Umbilical cord (tissue), 2 donors: ENCODE data around the gene PTPN22. TPM values are rescaled to one million over a fixed set of nuclear protein-coding genes. Genes with fewer than 3 reads are reported as not detected.
A peak's percentile ranks its signal among the peaks of the same experiment; 100 is the strongest.

ENCODE experiments used
- DNase-seq: peaks from one replicate; pipeline ENCODE4 v3.0.0-alpha.2; 2015; ENCODE audit warnings: low spot score
- total RNA-seq: library from RNA; depleted of rRNA; stranded (reverse); fragments of >200 nt; gene quantifications from one replicate; pipeline ENCODE4 v1.2.3, GENCODE V29; 2014; ENCODE audit warnings: low replicate concordance; ENCODE audit not compliant: insufficient read depth

The PTPN22 gene
- total RNA-seq, 1 donor from 2014 or later, result 3.1 TPM

DNA sequence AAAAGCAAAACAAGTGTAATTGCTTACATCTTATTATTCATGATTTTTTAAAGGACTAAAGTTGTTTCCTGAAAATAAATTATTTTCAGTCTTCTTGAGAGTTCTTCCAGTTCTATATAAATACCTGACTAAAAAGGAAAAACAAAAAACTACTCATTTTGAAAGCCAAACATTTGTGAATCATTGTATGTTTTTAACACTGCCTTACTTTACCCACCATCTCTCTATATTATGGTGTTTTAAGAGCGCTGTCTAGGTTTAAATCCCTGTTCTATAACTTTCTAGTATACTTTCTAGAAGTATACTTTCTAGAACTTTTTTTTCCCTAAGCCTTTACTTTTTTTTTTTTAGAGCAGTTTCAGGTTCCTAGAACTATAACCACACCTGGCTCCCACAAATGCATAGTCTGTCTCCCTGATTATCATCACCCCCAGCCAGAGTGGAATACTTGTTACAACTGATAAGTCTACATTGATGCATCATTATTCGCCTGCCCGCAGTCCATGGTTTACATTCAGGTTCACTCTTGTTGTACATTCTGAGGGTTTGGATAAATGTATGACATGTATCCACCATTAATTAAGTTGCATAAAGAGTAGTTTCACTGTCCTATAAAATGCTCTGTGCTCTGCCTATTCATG, 69.0 kb downstream of the PTPN22 start:
- no peak for DNase-seq

DNA sequence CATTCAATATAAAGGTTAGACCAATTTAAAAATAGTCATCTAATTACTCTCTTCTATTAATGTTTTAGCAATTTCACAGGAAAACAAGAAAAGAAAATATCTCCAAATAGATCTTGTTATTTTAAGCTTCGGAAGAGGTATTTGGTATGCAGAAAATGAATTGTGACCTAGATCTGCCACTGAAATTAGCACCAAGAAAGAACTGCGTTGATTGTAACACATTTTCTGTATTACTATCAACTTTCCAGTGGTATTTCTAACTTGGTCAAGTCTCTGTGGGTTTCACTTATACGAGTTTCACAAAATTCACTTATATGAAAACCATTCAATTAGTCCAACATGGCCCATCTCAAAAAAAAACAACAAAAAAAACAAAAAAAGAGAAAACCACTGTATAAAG, 71.0 kb downstream of the PTPN22 start:
- no peak for DNase-seq

- no peak for DNase-seq
Observed at GRCh38 chr1:113797472-113797871, 74.0 kb downstream of the PTPN22 start.

- DNase-seq, result no peak
Observed at GRCh38 chr1:113793878-113794834, 77.4 kb downstream of the PTPN22 start.

DNA sequence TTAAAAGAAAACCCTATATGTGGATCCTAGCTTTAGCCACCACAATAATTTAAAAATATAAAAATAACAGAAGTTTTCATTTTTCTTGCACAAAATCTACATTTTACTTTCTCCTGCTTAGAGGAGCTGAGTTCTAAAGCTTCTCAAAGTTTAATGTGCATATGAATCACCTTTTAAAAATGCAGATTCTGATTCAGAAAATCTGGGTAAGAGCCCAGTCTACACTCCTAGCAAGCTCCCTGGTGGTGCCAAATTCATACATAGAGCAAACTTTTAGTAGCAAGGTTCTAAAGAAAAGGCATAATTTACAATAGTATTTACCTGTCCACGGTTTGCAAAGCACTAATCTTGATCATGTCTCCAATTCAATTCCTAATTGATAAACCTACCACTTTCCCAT, 78.5 kb downstream of the PTPN22 start:
- no peak for DNase-seq

GRCh38 chr1:113792471-113792870, 79.0 kb downstream of the PTPN22 start:
- DNase-seq, result no peak

DNA sequence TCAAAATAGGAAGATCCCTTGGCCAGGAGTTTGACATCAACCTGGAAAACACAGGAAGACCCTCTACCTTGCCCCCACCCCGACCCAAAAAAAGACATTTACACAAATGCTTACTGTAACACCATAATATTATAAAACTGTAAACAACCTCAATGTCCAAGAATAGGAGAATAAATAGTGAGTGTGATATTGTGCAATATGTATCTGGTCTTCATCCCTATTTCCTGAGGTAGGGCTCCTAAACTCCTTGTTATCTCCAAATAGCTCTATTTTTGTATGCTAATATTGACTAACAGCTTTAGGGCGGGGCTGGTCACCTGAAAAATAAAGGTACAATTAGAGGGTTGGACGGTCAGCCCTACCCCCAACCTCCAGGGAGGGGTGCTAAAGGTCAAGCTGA, 82.7 kb downstream of the PTPN22 start:
- no peak for DNase-seq

GRCh38 chr1:113787663-113788062, 83.8 kb downstream of the PTPN22 start:
- DNase-seq, result no peak

DNA sequence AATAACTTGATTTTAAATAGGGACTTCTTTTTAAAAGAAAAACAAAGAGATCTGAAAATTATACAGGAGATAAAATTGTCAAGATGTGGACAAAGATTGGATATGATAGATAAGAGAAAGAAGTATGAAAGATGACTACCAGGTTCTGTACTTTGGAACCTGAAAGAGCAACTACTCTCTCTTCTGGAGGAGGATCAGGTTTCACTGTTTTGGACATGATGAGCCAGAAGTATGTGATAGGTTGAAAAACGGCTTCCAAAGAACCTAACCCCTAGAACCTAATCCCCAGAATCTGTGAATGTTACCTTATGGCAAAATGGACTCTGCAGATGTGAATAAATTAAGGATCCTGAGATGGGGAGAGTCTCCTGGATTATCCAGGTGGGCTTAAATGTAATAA, 85.4 kb downstream of the PTPN22 start:
- DNase-seq, result no peak

DNA sequence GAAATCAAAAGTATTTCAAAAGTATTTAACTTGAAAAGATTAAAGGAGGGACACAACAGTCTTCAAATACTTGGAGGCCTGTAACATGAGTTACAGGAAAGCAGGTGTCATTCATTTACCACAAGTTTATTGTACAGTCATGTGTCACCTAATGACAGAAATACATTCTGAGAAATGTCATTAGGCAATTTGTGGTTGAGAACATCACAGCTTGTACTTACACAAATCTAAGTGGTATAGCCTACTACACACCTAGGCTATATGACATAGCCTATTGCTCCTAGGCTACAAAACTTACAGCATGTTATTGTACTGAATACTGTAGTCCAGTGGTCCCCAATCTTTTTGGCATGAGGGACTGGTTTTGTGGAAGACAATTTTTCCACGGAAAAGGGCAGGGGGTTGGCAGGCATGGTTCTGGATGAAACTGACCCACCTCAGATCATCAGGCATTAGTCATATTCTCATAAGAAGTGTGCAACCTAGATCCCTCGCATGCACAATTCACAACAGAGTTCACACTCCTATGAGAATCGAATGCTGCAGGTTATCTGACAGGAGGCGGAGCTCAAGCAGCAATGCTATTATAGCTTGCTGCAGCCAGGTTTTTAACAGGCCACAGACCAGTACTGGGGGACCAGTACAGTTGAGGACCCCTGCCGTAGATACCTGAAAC, 87.3 kb downstream of the PTPN22 start:
- DNase-seq, result no peak

- peak; percentile 69 for DNase-seq
Observed at GRCh38 chr1:113783254-113784103, 88.0 kb downstream of the PTPN22 start.

DNA sequence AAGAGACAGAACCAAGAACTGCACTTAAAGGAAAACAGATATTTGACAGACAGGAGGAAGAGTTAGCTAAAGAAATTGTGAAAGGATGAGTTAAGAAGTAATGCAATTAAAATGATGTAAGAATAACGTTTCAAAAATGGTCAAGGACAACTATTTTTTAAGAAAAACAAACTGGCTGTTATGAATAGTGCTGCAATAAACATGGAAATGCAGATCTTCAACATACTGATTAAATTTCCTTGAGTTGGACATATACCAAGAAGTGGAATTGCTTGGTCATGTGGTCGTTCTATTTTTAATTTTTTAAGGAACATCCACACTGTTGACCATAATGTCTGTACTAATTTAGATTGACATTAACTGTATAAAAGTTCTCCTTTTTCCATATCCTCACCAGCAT, 89.1 kb downstream of the PTPN22 start:
- no peak for DNase-seq

DNA sequence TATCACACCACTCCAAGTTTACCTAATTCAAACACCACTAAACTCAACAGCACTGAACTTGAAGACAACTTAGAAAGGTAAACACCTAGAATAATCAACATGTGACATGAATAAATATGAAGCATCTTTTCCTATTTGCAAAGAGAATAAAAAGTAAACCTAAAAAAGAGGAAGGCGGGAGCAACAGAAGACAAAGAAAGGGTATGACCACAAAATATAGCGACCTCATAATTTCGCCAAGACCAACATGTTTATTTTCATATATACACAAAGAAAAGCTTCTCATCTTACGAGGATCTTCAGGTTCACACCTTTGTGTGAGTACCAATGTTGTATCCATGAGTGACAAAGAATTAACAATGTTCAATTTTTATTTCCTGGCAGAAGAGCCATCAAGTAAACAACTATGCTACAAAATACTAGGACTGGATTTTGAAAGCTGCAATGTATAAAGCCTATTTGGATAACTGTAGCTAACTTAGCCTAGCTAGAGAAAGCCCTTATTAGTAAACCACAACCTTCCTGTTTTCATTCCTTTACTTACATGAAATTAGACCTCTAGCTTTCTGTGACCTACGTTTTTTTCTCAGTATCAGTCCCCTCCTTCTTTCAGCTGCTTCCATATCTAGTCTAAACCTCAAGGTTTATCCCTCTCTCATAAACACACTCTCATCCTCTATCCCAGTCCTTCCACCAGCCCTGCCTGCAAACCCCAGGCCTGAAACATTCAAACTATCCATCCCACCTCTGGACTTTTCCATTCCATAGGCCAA, 91.0 kb downstream of the PTPN22 start:
- DNase-seq, result no peak

GRCh38 chr1:113779542-113779941, 92.0 kb downstream of the PTPN22 start:
- DNase-seq, result no peak

DNA sequence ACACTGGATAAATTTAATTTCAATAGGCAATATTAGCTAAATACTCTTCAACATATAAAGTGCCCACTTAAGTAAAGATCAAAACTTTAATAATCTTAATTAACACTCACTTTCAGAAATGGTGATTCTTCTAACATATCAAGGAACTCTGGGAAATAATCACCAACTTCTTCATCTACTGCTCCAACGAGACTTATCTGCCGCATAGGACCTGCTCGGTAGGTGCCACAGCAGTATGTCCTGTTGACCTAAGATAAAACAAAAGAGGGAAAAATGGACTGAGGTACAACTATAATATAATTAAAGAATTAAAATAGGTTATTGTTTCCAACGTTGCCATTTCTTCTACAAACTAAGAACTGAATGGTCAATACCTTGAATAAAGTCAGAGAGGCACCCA, 94.0 kb downstream of the PTPN22 start:
- no peak for DNase-seq

- DNase-seq, result no peak
Observed at GRCh38 chr1:113770031-113770430, 101.5 kb downstream of the PTPN22 start.

DNA sequence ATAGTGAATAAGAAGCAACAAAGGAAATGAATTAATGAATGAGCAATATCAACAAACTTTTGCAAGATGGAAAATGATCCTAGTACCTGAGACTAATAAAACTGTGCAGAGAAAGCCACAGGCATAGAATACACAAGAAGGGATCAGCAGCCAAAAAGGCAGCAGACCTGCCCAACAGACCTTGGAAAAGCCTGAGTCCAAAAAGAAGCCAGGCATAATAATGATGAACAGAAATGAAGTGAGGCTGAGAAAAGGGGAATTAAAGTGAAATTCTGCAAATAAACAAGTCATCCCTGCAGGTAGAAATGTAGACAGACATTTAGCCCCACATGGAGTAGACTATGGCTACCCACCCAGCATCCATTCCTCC, 101.9 kb downstream of the PTPN22 start:
- DNase-seq, result no peak

DNA sequence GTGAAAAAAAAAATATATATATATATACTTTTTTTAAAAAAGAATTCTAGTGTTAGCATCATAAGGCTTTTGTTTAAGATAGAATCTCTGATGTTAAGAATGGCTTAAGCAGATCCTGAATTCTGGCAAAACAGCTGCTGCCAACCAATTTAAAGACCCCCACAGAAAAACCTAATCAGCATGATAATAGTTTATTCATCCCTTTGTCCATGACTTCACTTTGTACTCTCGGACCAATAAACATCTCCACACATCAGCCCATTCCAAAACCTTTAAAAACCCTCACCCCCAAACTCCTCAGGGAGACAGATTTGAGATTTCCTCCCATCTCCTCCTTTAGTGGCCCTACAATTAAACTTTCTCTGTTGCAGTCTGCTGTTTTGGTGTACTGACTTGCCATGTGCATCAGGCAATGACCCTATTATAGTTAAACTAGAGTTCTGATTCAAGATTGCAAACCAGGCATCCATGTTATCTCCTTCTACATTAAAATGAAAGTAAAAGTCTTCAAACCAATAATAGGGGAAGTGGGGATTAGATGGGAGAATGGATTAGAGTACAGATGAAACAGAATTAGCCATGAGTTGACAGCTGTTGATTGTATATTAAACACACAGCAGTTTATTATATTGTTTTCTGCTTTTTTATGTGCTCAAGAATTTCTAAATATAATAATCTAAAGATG, 102.5 kb downstream of the PTPN22 start:
- DNase-seq, result no peak

DNA sequence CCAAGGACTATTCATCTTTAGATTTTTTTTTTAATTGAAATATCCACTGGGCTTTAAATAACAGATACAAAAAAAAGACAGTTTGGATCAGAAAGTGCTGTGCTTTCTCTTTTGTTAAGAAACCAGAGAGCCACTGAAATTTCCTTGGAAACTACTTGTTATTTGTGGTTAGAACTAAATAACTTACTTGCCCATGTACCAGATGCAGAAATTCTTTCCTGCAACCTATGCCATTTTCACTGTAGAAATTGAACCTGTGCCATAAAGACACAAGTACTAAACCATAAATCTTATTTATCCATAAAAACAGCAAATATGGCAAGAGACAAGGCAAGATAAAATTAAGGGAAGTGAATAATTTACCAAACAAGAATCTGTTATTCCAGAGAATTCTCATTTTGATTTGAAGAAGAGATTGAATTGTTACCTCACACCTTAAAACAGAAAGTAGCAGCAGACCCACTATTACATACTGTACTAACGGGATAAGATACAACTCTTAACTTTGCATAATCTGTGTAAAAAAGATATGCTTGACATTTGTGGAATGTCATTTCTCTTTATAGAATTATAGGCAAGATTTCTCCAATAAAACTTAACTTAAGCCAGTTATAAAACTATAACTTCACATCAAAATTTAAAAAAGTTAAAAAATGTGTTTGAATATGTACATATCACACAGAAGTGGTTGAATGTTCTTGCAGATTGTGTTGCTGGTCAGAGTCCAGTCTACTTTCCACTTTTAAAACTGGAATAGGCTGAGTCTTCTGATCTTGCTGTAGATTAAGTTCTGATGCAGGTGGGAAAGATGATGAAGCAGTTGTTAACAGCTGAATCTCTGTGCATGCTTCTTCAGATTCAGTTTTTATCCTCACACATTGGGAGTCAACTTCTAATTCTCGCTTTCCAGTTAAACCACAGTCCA, 105.9 kb downstream of the PTPN22 start:
- DNase-seq, result no peak
